ENCODE results near the gene CHMP2A. TPM values are rescaled to one million over a fixed set of nuclear protein-coding genes. Genes with fewer than 3 reads are reported as not detected.

CHMP2A gene
- total and polyA plus RNA-seq, 2 of the 8 experiments (the other 6 are each of a cell fraction or from before 2014, with no cell fraction given) = 70.0 to 132 TPM

DNA sequence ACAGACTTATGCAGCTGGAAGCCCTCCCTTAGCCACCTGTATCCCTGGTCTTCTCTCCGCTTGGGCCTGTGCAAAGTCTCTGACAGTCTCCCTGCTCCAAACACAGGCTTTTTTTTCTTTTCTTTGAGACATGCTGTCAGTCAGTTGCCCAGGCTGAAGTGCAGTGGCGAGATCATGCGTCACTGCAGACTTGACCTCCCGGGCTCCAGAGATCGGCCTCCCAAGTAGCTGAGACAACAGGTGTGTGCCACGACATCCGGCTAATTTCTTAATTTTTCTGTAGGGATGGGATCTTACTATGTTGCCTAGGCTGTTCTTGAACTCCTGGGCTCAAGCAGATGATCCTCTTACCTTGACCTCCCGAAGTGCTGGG is 16.7 kb upstream of the CHMP2A start:
- H3K79me2 ChIP-seq (ENCODE audit: control insufficient read depth in 1 of 2, insufficient read depth in 2 of 2, low read length in 2 of 2) = no peaks in the 10 kb centered on the region
- H3K4ac ChIP-seq (replicated peaks; ENCODE audit: insufficient read length, low read depth, low read length) = no peak overlapping the region
- H2BK5ac ChIP-seq (ENCODE audit: low read depth, low read length) = no peak overlapping the region
- no peak overlapping the region for H2AK5ac ChIP-seq (ENCODE audit: low read depth, low read length)
- H3K9me3 ChIP-seq (ENCODE audit: insufficient read depth in 2 of 2, low read depth in 1 of 2, low read length in 1 of 2) = no peaks in the 10 kb centered on the region
- TF ChIP-seq SIN3A (conservative IDR thresholded peaks at IDR 0.05 in 1 of 2, IDR thresholded peaks at IDR 0.05 in 1 of 2; ENCODE audit: low read depth in 1 of 2, low read length in 2 of 2) = no peak
- TF ChIP-seq EZH2 (IDR thresholded peaks at IDR 0.05; ENCODE audit: low read depth, low read length, severe bottlenecking) = no peak
- no peak for TF ChIP-seq KDM4A (IDR thresholded peaks at IDR 0.05; ENCODE audit: low read depth, low read length, severe bottlenecking)
- TF ChIP-seq KDM1A (IDR thresholded peaks at IDR 0.05; ENCODE audit: borderline replicate concordance, low read length) = no peak
- no peak overlapping the region for H3K27ac ChIP-seq (ENCODE audit: low read depth, low read length)
- H4K91ac ChIP-seq (replicated peaks; ENCODE audit: insufficient read length, low read length) = no peak overlapping the region
- H2BK12ac ChIP-seq (ENCODE audit: low read depth, low read length) = no peak overlapping the region
- DNase-seq (ENCODE audit: low read depth in 1 of 2, low spot score in 2 of 2) (no peak), FAIRE-seq (no peak)
- H2BK20ac ChIP-seq (ENCODE audit: low read length) = no peak overlapping the region
- H3K4me3 ChIP-seq (ENCODE audit: extremely low read depth in 1 of 4, insufficient read depth in 2 of 4, low read depth in 3 of 4, low read length in 4 of 4) = no peak overlapping the region
- H2BK120ac ChIP-seq (replicated peaks; ENCODE audit: low read depth, low read length) = no peak overlapping the region
- H3K56ac ChIP-seq (replicated peaks; ENCODE audit: insufficient read length, low read depth, low read length) = no peak overlapping the region
- ChIA-PET CTCF (ENCODE audit: partially characterized antibody) (interaction anchor here (0.7 to 2.4 kb wide), 5 partner anchors 9 to 71 kb away, joined by 3 to 14 read pairs (median 5); partner anchors contain the start of genes TRIM28 and ZBTB45), POLR2A (ENCODE audit: partially characterized antibody) (interaction anchor here (0.6 to 17.2 kb wide), 4 partner anchors 11 to 1182 kb away, joined by 3 to 434 read pairs (median 42); partner anchors contain the start of genes CHMP2A, TRIM28, UBE2M and ZBTB45)
- H3K36me3 ChIP-seq (ENCODE audit: control insufficient read depth in 2 of 4, insufficient read depth in 4 of 4, low read length in 3 of 4) = peaks cover 2 to 9% (median 7%) of the 10 kb centered on the region in 4 experiments; a peak in 3 of 8 replicates
- H3K4me2 ChIP-seq (ENCODE audit: insufficient read depth in 1 of 2, low read depth in 2 of 2, low read length in 2 of 2) = peak overlapping the region in 1 of 2 experiments; percentile 63; a peak in 1 of 4 replicates
- H2BK15ac ChIP-seq (ENCODE audit: low read length) = no peak overlapping the region
- WGBS, 2 experiments (ENCODE audit: extremely low coverage in 1 of 2, insufficient coverage in 1 of 2, insufficient read length in 1 of 2, insufficient replicate concordance in 2 of 2, low coverage in 1 of 2, low lambda C conversion rate in 2 of 2, missing lambda C conversion rate in 1 of 2) = 91% methylated on average over 8 of the region's 8 CpGs; no CpG with 5 or more reads in 1 of the 2 experiments
- no peaks in the 10 kb centered on the region for H3K79me1 ChIP-seq (ENCODE audit: low read depth, low read length)
- no peak overlapping the region for H4K8ac ChIP-seq (ENCODE audit: extremely low read depth, insufficient read depth, low read length)
- peaks cover 17% of the 10 kb centered on the region for H3K23me2 ChIP-seq (ENCODE audit: low read depth, low read length)
- no peak overlapping the region for H3K18ac ChIP-seq (ENCODE audit: extremely low read depth, low read length)
- H3K23ac ChIP-seq (ENCODE audit: insufficient read length) = no peak overlapping the region
- no peak overlapping the region for H3K14ac ChIP-seq (ENCODE audit: insufficient read length)
- H4K5ac ChIP-seq (ENCODE audit: insufficient read length, low read depth, low read length) = no peak overlapping the region
- no peak overlapping the region for H3K9ac ChIP-seq (replicated peaks in 1 of 4; ENCODE audit: extremely low read depth in 1 of 4, low read depth in 3 of 4, low read length in 3 of 4)
- no peak overlapping the region for H2AFZ ChIP-seq (ENCODE audit: low read length)
- peaks cover 0 to 11% (median 1%) of the 10 kb centered on the region in 4 experiments; a peak in 3 of 7 replicates for H3K4me1 ChIP-seq (replicated peaks in 1 of 4; ENCODE audit: control insufficient read depth in 3 of 4, insufficient read depth in 4 of 4, low read length in 3 of 4)
- peaks cover 0 to 2% of the 10 kb centered on the region in 2 experiments for H4K20me1 ChIP-seq (replicated peaks in 1 of 2; ENCODE audit: control insufficient read depth in 1 of 2, insufficient read depth in 2 of 2, low read length in 2 of 2)
- no peaks in the 10 kb centered on the region for H3K27me3 ChIP-seq (replicated peaks in 1 of 4; ENCODE audit: control insufficient read depth in 3 of 4, extremely low read depth in 1 of 4, insufficient read depth in 3 of 4, low read length in 3 of 4)

Measured in H1 (cell line).